NCI-H2107 (cell line): ENCODE results near the gene FHOD3.

ENCODE experiments used
- DNase-seq: peaks from one replicate; lab custom pipeline; 2025; lab: John Stamatoyannopoulos, UW

The FHOD3 gene

DNA sequence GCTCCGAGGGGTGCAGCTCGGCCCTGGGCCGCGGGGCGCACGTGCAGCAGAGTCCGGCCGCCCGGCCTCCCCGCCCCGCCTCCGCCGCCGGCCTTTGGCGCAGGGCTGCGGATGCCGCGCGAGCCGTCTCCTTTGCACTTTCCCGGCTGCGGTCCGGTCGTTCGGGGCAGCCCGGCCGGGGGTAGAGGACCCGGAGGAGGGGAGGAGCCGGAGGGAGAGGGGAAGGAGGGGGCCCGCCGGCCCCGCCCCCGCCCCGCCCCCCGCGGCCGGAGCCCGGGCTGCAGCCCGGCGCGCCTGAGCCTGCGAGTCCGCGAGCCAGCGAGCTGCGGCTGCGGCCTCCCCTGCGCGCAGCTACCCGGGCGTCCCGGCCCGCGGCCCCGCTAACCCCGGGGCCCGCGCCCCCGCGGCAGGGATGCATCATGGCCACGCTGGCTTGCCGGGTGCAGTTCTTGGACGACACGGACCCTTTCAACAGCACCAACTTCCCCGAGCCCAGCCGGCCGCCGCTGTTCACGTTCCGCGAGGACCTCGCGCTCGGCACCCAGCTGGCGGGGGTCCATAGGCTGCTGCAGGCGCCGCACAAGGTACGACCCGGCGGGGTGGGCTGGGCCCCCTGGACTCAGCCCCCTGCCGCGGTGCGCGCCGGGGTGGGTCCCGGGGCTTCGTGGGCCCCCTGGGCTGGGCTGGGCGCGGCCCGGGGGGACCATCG, at the start of gene FHOD3:
Gene FHOD3, plus strand, starts transcription at position 297 of the 709 bp plus-strand sequence. Its CDS starts 123 bp downstream, at position 420.
- DNase-seq: no peak

DNA sequence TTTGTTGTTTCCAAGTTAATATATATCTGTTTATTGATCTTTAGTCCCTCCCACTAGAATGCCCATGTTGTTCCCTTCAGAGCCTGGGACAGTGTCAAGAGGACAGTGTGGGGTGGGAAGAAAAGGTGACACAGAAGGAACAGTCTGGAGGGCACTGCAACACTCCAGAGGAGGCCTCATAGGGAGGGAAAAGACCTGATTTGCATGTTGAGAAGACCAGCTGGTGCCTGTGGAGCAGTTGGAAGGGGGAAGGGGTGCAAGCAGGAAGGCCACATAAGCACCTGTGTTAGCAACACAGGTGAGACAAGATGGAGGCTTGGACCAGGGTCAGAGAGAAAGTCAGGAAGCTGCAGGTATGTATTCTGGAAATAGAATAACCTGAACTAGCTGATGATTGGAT, 48.1 kb upstream of the FHOD3 start:
- no peak for DNase-seq

DNA sequence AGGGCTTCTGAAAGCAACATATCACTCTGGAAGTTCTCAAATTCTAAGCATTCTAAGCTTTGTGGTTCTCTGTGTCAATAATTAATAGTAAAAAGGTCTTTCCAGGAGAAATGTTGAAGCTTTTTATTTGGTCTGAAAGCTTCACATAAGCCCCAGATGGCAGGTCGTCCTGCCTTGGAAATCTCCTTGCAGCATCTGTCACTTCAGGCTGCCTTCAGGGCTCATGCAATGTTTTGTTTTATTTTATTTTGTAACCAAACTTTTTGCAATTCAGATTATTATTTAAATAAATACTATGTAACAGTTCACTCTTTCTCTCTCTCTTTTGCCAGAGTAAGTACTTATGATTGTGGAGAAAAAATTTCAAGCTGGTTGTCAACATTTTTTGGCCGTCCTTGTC, 46.7 kb upstream of the FHOD3 start:
- DNase-seq: no peak

DNA sequence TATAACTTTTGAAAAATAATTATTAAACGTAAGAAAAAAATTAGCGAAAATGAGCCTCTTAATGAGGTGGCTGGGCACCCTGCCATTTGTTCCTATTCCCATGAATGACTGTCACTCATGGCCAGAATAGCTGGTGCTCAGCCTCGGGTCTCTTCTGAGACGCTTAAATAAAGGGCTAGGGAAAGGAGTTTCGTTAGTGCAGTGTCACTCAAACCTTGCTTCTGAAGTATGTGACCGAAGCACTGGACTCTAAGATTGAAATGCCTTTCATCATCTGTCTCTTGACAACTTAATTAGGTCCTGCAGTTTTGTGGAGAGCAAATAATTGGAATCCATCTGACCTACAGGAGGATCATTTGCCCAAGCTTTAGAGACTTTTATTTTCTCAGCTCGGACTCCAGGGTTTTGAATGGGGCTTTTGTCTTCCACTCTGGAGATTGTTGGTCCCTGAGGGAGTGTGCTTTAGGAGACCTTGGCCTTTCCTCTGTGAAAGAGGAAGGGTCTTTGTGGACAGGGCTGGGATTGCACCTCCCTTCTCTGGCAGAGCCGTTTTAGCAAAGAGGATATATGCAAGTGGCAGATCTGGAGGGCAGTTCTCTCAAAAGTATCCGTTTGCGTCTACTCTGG, 42.3 kb upstream of the FHOD3 start:
- no peak for DNase-seq

DNA sequence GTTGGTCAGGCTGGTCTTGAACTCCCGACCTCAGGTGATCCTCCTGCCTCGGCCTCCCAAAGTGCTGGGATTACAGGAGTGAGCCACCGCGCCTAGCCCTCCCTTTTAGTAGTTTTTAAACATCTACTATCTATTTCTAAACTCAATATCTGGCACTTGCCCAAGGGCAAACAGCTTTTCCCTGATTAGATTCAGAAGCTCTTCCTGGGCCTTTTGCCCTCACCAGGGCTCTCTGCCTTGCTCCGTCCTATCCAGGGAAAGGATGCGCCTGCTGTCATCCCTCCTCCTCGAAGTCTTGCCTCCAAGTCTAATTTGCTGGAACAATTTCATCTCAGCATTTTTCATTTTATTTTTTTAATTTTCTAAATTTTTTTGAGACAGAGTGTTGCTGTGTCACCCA, 41.4 kb upstream of the FHOD3 start:
- no peak for DNase-seq

DNA sequence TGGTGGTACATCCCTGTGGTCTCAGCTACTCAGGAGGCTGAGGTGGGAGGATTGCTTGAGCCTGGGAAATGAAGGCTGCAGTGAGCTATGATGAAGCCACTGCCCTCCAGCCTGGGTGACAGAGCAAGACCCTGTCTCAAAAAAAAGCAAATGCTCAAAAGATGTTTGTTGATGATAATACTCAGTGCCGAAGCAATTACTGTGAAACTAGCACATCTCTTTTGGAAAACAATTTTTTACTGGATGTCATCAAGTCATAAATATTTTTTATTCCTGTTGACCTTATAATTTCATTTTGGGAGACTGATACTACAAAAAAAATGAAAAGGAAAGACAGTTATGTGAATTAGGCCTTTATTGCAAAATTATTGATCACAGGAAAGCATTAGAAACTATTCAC, 34.5 kb upstream of the FHOD3 start:
- DNase-seq: no peak

DNA sequence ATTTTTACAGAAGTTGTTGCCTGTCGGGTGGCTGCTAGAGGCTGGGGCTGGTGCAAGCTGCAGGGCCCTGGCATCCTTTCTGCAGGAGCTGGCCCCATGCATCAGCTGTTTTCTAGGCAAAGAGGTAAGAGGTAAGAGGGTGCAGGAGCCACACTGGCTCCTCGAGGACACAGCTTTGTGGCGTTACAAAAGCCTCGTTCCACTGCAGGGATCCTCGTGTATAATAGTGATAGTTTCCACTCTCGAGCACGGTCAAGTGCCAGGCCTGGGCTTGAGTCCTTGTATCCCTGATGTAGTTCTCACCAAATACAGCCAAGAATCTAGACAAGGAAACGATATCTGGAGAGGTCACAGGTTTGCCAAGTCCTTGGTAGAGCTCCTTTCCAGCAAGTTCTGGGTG, 33.2 kb upstream of the FHOD3 start:
- no peak for DNase-seq

DNA sequence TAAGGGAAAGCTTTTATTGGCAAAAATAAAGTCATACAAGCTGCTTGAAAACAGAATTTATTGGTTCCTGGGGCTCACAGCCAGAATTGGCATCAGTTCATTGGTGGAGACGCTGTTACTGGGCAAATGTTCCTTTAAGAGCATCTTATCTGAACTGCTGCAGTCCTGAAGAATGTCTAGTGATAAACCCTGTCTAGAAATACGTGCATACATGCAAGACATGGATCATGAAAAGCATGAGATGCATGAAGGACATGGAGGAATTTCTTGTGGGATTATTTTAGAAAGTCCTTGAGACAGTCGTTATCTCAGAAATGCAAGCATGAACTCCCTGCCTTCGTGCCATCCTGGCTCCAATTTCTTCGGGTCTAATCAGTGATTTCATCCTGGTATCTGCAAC, 32.5 kb upstream of the FHOD3 start:
- DNase-seq: no peak

DNA sequence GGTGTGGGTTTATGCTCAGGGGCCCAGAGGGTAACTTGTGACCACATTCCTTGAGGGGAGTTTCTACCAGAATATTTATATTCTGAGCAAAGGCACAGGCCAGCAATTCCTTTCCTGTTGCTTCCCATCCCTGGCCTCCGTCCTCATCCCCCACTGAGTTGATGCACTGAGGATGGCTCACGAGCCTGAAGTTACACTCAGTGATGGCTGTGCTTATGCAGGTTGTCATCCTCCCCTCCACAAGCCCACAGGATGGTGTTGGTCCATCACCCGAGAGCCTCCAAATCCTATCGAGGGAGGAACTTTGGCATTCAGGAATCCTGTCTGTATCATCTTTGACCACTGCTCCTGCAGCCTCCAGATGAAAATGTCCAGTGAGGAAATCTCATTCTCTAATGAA, 28.4 kb upstream of the FHOD3 start:
- DNase-seq: no peak

DNA sequence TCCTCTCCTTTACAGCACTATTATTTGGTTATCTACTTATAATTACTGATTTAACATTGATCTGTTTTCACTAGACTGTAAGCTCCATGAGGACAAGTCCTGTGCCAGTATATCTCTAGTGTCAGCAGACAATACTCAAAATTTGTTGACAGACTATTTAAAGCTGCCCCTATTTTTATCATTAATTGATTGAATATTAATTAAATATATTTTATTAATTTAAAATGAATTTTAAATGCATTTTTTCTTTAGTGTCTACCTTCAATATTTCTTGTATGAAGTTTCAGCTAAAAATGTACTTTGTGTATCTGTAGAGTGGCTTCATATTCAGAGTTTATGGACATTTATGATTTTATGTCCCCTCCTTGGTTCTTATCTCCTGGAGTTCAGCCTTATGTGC, 26.4 kb upstream of the FHOD3 start:
- DNase-seq: no peak

DNA sequence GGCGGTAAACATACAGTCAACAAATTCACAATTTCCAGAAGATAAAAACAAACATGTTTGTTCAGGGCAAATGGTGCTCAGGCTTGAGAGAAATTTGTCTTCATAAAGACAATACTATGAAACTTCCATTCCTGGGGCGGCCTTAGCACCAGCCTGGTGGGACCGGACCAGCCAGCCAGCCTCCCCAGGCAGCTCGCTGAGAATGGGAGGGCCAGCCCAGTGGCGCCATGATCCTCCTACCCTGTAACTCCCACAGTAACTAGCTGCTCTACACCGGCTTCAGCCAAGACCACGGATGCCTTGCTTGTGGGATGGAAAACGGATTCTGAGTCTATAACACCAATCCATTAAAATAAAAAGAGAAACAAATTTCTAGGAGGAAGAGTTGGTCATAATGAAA, 24.2 kb upstream of the FHOD3 start:
- DNase-seq: no peak

DNA sequence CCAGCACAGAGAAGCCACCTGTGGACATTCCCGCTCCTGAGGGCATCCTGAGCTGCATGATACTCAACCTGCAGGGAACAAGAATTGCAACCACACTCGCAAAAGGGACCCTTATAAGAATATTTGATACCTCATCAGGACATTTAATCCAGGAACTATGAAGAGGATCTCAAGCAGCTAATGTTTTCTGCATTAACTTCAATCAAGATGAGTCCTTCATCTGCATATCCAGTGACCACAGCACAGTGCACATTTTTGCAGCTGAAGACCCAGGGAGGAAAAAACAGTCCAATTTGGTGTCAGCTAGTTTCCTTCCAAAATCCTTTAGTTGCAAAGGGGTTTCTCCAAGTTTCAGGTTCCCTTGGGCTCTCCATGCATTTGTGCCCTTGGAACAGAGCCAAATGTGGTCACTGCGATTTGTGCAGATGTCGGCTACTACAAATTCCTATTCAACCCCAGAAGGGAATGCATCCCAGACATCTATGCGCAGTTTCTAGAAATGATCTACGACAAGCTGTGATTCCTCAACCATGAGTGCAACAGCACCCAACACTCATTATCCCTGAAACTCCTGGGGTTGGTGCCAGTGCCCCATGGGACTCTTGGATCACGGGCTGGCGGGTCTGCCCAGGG, 23.3 kb upstream of the FHOD3 start:
- DNase-seq: no peak

DNA sequence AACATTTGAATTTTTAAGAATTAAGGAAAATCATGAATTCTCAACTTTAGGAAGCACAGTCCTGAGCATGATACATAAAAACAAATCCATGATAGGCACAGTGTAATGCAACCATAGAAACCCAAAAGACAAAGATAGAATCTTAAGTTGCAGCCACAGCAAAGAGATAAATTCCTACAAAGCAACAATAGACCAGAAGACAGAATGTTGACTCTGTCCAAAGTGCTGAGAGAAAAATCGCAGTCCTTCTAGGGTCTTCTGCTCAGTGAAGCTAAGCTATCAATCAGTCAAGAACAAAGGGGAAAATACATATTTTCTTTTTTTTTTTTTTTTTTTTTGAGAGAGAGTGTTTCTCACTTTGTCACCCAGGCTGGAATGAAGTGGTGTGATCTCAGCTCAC, 22.0 kb upstream of the FHOD3 start:
- no peak for DNase-seq

DNA sequence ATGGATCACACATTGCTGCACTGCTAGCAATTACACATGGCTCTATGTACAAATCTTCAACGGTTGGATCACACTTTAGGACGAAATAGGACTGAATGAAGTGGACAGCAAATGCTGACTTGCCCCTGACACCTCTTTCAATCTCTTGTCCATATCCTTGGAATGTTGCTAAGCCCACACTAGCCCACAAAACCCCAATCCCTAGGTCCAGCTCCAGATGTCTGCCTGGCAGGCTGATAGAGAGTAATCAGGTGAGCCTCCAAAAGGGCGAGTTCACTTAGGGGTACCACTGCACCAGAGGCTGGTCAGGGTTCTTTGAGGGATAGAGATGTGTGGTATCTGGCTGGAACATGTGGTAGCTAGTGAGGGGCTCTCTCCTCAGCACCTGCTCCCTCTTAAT, 18.5 kb upstream of the FHOD3 start:
- no peak for DNase-seq

DNA sequence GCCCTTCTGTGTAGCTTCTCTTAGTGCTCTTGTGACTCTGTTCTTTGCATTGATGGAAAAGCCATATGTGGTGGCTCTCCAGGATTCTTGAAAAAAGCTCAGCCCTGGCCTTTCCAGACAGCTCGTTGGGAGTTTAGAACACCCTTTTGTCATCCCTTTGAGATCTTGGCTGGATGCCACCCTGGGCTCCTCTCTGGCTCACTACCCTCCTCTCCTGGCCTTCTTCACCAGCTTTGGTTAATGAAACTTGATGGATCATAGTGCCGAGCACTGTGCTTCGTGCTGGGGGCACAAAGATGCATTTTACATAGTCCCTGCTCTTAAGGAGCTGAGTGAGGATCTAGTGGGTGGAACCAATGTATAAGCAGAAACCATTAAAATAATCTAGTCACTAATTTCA, 15.6 kb upstream of the FHOD3 start:
- DNase-seq: no peak

DNA sequence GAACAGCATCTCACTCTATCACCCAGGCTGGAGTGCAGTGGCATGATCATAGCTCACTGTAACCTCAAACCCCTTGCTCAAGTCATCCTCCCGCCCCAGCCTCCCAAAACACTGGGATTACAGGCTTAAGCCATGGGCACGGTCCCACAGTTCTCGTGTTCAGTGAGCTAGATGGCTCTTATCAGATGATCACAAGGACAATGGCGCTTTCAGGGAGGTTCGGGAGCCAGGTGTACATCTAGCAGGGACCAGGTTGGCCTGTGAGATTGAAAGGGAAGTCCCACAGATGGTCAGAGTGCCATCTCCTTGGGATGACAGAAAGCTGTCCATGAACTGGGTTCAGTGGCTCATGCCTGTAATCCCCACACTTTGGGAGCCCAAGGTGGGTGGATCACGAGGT, 14.1 kb upstream of the FHOD3 start:
- no peak for DNase-seq

DNA sequence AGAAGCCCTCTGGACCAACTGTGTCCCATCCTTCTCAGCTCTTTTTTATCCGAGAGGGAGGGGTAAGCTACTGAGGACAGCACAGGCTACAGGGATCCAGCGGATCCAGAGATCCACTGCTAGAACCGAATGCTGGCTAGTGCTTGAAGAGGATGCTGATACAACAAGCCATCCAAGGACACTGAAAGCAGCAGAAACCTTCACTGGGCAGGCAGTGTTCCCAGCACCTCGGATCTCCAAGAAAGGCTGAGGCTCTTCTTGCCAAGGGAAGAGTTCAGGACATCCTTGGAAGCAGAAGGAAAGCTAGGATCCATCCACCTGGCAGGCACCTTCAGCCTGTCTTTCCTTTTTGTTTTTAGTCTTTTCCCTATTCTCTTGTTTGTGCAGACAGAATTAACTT, 13.2 kb upstream of the FHOD3 start:
- no peak for DNase-seq

DNA sequence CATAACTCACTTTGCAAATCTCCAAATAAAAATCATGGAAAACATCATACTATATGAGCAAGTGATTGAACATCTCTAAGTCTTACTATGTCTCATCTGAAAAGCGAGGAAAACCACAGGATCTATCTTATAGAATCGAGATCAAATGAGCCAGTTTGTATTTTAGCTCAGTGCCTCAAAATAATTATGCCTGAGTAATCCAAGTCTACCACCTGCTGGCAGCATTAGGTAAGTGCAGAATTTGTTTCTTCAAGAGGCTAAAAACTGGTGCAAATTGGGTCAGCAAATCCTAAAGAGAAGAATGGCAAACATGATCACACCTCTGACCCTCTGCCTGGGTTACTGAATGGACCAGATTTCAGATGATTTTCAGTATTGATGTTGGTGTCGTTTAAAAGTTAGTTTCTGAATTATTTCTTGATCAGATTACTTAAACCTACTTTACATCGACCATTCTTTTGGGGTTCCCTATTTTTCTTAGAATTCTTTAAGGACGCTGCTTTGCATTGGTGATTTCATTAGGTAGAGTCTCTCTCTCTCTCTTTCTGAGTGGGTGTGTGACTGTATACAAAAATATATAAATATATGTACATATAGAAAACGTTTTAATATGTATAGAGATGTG, 12.7 kb upstream of the FHOD3 start:
- peak; percentile 56 for DNase-seq

DNA sequence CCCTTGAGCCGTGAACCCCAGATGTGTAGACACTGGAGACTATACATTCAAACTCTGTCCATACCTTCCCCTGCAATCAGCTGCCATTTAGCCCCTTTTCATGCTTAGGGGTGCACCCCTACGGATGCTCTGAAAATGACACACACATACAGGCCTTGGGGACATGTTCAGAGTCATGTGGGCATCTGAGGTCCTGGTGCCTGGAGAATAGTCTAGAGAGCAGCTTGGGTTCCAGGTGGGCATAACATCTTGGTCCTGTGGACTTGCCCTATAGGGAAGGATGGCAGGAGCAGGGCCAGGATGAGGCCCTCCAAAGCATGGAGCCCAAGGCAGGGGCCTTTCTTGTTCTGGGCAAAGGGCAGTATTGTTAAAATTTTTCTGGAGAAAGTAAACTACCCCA, 9.9 kb upstream of the FHOD3 start:
- no peak for DNase-seq

DNA sequence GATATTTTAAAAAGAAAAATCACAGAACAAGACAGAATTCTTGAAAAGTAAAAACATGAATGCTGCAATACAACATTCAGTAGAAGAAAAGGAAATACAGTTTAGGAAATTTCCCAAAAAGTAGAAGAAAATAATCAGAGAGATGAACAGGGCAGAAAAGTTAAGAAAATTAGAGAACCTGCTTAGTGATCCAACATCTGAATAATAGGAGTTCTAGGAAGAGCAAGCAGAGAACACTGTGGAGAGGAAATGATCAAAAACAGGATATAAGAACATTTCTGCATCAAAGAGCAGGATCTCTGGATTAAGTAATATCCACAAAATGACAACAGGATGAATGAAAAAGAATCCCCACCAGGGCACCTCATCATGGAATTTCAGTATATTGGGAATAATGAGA, 8.8 kb upstream of the FHOD3 start:
- DNase-seq: no peak

DNA sequence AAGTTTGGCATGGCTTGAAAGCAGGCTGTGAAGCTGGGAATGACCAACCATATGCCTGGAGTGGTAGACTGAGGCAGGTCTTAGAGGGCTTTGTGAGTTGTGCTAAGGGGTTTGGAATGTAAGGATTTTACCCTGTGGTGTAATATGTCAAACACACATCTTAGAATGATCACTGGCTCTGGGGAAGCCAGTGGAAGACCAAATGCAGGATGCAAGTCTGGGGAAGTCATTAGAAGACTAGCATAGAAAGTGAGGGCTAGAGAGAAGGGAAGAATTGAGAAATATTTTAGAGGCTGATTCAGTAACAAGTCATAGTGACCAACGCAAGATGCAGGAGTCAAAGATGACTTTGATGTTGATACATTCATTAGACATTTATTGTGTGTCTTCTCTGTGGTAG, 3.5 kb upstream of the FHOD3 start:
- DNase-seq: no peak

DNA sequence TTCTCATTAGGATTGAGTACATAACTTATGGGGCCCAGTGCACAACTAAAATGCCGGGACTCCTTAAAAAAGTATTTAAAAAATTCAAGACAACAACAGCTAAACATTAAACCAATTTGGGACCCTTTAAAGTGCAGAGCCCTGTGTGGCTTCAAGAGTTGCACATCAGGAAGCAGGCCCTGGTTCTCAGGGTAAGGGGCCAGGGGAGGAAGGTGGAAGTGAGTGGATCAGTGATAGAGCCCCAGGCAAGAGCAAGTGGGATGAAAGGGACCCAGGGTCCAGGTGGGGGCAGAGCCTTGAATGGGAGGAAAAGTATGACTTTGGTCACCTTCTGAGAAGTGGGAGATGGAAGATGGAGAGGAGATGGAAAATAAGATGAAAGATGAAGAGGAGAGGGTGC, 2.3 kb upstream of the FHOD3 start:
- DNase-seq: no peak

DNA sequence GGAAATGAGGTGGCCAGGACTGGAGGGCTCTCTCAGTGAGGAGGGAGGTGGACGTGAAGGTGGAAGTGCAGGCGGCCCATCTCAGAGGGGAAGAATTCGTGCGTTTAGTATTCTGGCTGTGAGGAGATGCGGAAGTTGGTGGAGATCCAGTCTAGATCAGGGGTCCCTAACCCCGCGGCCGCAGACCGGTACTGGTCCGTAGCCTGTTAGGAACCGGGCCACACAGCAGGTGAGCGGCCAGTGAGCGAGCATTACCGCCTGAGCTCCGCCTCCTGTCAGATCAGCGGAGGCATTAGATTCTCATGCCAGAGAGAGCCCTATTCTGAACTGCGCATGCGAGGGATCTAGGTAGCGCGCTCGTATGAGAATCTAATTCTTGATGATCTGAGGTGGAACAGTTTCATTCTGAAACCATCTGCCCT, 1.6 kb upstream of the FHOD3 start:
- DNase-seq: no peak
